Aorta (tissue), 5 donors: Measurements from ENCODE around the gene TGM4. TPM values are rescaled to one million over a fixed set of nuclear protein-coding genes. Genes with fewer than 3 reads are reported as not detected.
"Not testable (repeated sequence)": the region's sequence is repeated elsewhere in the genome, so short reads cannot be mapped to it uniquely, and the experiment has no call there.

ENCODE experiments used
- ATAC-seq: fragments of 200-7000 bp; cut with Tn5 transposase; one replicate; pipeline ENCODE4 v1.9.1; 2022; ENCODE audit warnings: moderate library complexity; ENCODE audit not compliant: low FRiP score
- DNase-seq, 2 donors: peaks; one replicate each; pipeline ENCODE4 v3.0.0-alpha.2; 2020
- H3K27ac ChIP-seq, 2 donors: one replicate each; pipeline ENCODE4 v1.5.1; 2013; ENCODE audit warnings: low read length in 2 of 2, mild to moderate bottlenecking in 2 of 2, moderate library complexity in 2 of 2, control low read depth in 1 of 2, inconsistent platforms in 1 of 2, low read depth in 1 of 2
- H3K27me3 ChIP-seq, 2 donors: one replicate each; pipeline ENCODE4 v1.6.1; 2013; ENCODE audit warnings: control low read depth in 1 of 2, low read length in 1 of 2, mild to moderate bottlenecking in 1 of 2, moderate library complexity in 1 of 2; ENCODE audit not compliant: insufficient read depth in 2 of 2, control insufficient read depth in 1 of 2
- H3K36me3 ChIP-seq, 2 donors: one replicate each; pipeline ENCODE4 v1.6.1; 2013; ENCODE audit warnings: control low read depth in 1 of 2, low read length in 1 of 2, mild to moderate bottlenecking in 1 of 2; ENCODE audit not compliant: insufficient read depth in 2 of 2, control insufficient read depth in 1 of 2
- H3K4me1 ChIP-seq, 2 donors: one replicate each; pipeline ENCODE4 v1.6.1; 2013; ENCODE audit warnings: low read length in 2 of 2, control low read depth in 1 of 2, mild to moderate bottlenecking in 1 of 2, moderate library complexity in 1 of 2; ENCODE audit not compliant: insufficient read depth in 2 of 2, control insufficient read depth in 1 of 2
- H3K4me3 ChIP-seq, 2 donors: one replicate each; pipeline ENCODE4 v1.5.1; 2013; ENCODE audit warnings: low read length in 2 of 2, control low read depth in 1 of 2, mild to moderate bottlenecking in 1 of 2
- H3K9me3 ChIP-seq: one replicate; pipeline ENCODE4 v1.6.1; 2013; ENCODE audit warnings: mild to moderate bottlenecking, low read length; ENCODE audit not compliant: control insufficient read depth
- WGBS, 2 donors: extraction: QIAGEN DNeasy Blood & Tissue Kit; methylation state at CpG; one replicate each; pipeline ENCODE4 v1.1.7; 2013; 5-methylcytosine and 5-hydroxymethylcytosine counted together
- intact Hi-C, 2 donors: fragments of 100-400 bp; cut with DNase I; formaldehyde crosslinking; loops; one replicate each; pipeline versions ENCODE4 v1.14.2 to v1.15.0; 2022
- polyA plus RNA-seq, 2 donors: library from polyadenylated mRNA; stranded (reverse); fragments of 200-250 nt; gene quantifications; one replicate each; pipeline ENCODE4 v1.2.3, GENCODE V29; 2013
- total RNA-seq, 2 donors: library from RNA; stranded (reverse); fragmentation: NEBNext Ultra II Directional; extraction: Animal tissue kit (Norgen Biotek cat#: 25700); gene quantifications; one replicate each; pipeline ENCODE4 v1.2.1, GENCODE V29; 2021
- donor health status: healthy with polysubstance abuse.
- donor health status: Bipolar disorder and iron deficiency.
- donor health status: DM: no; HTN: no; CAD: no.
- donor health status: DM: no; HTN: no; CAD: no.
- donor health status: DM: yes; HTN: yes; CAD: no.

Gene TGM4
- total and polyA plus RNA-seq, 4 donors, result not detected

GRCh38 chr3:44942202-44942921 is 68.0 kb downstream of the TGM4 start:
- H3K4me1 ChIP-seq, result no peaks in the 10 kb centered on the region
- WGBS, 2 donors, result 92 to 95% methylated on average over 9 of the region's 9 CpGs
- peaks cover 0 to 3% of the 10 kb centered on the region in 2 donors for H3K36me3 ChIP-seq
- intact Hi-C loops, result no loop called here
- H3K4me3 ChIP-seq, result no peak overlapping the region
- no peaks in the 10 kb centered on the region for H3K9me3 ChIP-seq
- no peaks in the 10 kb centered on the region for H3K27me3 ChIP-seq
- no peak for DNase-seq
- ATAC-seq, result no peak
- no peak overlapping the region for H3K27ac ChIP-seq

- Histone ChIP-seq H3K36me3 (no peaks in the 10 kb centered on the region), H3K27ac (no peak overlapping the region), H3K4me1 (no peaks in the 10 kb centered on the region), H3K9me3 (no peaks in the 10 kb centered on the region), H3K27me3 (no peaks in the 10 kb centered on the region), H3K4me3 (no peak overlapping the region)
- DNase-seq, result no peak
- WGBS, 2 donors, result 96 to 99% methylated on average over 3 of the region's 3 CpGs
- ATAC-seq, result no peak
- intact Hi-C loops, result no loop called here
These were observed 73.8 kb downstream of the TGM4 start for GRCh38 chr3:44948239-44948638.

GRCh38 chr3:44949770-44950169 is 75.4 kb downstream of the TGM4 start:
- WGBS, 2 donors, result 94 to 100% methylated on average over 4 of the region's 4 CpGs
- DNase-seq, H3K4me1 ChIP-seq, H3K36me3 ChIP-seq, ATAC-seq, H3K9me3 ChIP-seq, intact Hi-C loops, H3K27me3 ChIP-seq, H3K27ac ChIP-seq, H3K4me3 ChIP-seq: not testable (repeated sequence)

GRCh38 chr3:44950275-44950734 is 75.9 kb downstream of the TGM4 start:
- no peaks in the 10 kb centered on the region for H3K36me3 ChIP-seq
- no peaks in the 10 kb centered on the region for H3K4me1 ChIP-seq
- H3K9me3 ChIP-seq, result no peaks in the 10 kb centered on the region
- ATAC-seq (no peak), DNase-seq (no peak)
- no peaks in the 10 kb centered on the region for H3K27me3 ChIP-seq
- H3K4me3 ChIP-seq, result no peak overlapping the region
- WGBS, 2 donors, result 81 to 84% methylated on average over 2 of the region's 2 CpGs
- intact Hi-C loops, result no loop called here
- H3K27ac ChIP-seq, result no peak overlapping the region

GRCh38 chr3:44952689-44953088 is 78.3 kb downstream of the TGM4 start:
- Histone ChIP-seq H3K4me3 (no peak overlapping the region), H3K36me3 (no peaks in the 10 kb centered on the region), H3K27me3 (no peaks in the 10 kb centered on the region), H3K9me3 (no peaks in the 10 kb centered on the region), H3K4me1 (no peaks in the 10 kb centered on the region), H3K27ac (no peak overlapping the region)
- DNase-seq, result no peak
- ATAC-seq, result no peak
- intact Hi-C loops, result no loop called here
- WGBS, 2 donors, result 96 to 97% methylated on average over 3 of the region's 3 CpGs

- ATAC-seq (no peak), DNase-seq (no peak)
- H3K27ac ChIP-seq, result no peak overlapping the region
- no peak overlapping the region for H3K4me3 ChIP-seq
- peaks cover 0 to 3% of the 10 kb centered on the region in 2 donors for H3K36me3 ChIP-seq
- H3K4me1 ChIP-seq, result no peaks in the 10 kb centered on the region
- WGBS, 2 donors, result 86 to 92% methylated on average over 5 of the region's 5 CpGs
- no peaks in the 10 kb centered on the region for H3K9me3 ChIP-seq
- intact Hi-C loops, result no loop called here
- no peaks in the 10 kb centered on the region for H3K27me3 ChIP-seq
These were observed 79.9 kb downstream of the TGM4 start for GRCh38 chr3:44954304-44954703.

GRCh38 chr3:44954962-44955361 is 80.6 kb downstream of the TGM4 start:
- no peak for DNase-seq
- no peak overlapping the region for H3K27ac ChIP-seq
- no peaks in the 10 kb centered on the region for H3K27me3 ChIP-seq
- no peaks in the 10 kb centered on the region for H3K4me1 ChIP-seq
- no peaks in the 10 kb centered on the region for H3K9me3 ChIP-seq
- peaks cover 0 to 3% of the 10 kb centered on the region in 2 donors for H3K36me3 ChIP-seq
- ATAC-seq, result no peak
- intact Hi-C loops, result no loop called here
- H3K4me3 ChIP-seq, result no peak overlapping the region
- 56 to 57% methylated on average over 3 of the region's 3 CpGs for WGBS, 2 donors

- WGBS, 2 donors, result 61 to 71% methylated on average over 1 of the region's 1 CpG
- no peaks in the 10 kb centered on the region for H3K27me3 ChIP-seq
These were observed 81.5 kb downstream of the TGM4 start for GRCh38 chr3:44955917-44956316.

GRCh38 chr3:44957986-44958385 is 83.6 kb downstream of the TGM4 start:
- DNase-seq, result no peak
- ATAC-seq, result no peak
- intact Hi-C loops, result no loop called here
- WGBS, 2 donors, result 95 to 96% methylated on average over 4 of the region's 4 CpGs
- no peaks in the 10 kb centered on the region for H3K27me3 ChIP-seq
- H3K36me3 ChIP-seq, result peaks cover 0 to 3% of the 10 kb centered on the region in 2 donors
- H3K4me3 ChIP-seq, result no peak overlapping the region
- H3K4me1 ChIP-seq, result no peaks in the 10 kb centered on the region
- H3K9me3 ChIP-seq, result no peaks in the 10 kb centered on the region
- H3K27ac ChIP-seq, result no peak overlapping the region

More at GRCh38 chr3:44955917-44956316, 81.5 kb downstream of the TGM4 start:
- Histone ChIP-seq H3K27ac (no peak overlapping the region), H3K4me3 (no peak overlapping the region), H3K36me3 (peaks cover 0 to 3% of the 10 kb centered on the region in 2 donors), H3K4me1 (no peaks in the 10 kb centered on the region), H3K9me3 (no peaks in the 10 kb centered on the region)
- intact Hi-C loops, result no loop called here
- ATAC-seq (no peak), DNase-seq (no peak)
